NT2/D1 (cell line): Measurements from ENCODE around the gene KLK4.

Experiments used
- DNase-seq: peaks from one replicate; pipeline ENCODE4 v3.0.0-alpha.2; 2011; ENCODE audit warnings: low read depth, low spot score
- H3K27me3 ChIP-seq: 2 replicates; pipeline ENCODE4 v1.6.0; 2011; ENCODE audit warnings: mild to moderate bottlenecking; ENCODE audit not compliant: insufficient read length, insufficient read depth
- H3K36me3 ChIP-seq: 2 replicates; pipeline ENCODE4 v1.6.1; 2011; ENCODE audit warnings: mild to moderate bottlenecking, low read length, mixed read lengths; ENCODE audit not compliant: insufficient read depth, insufficient read length
- H3K4me1 ChIP-seq: 2 replicates; pipeline ENCODE4 v1.5.1; 2011; ENCODE audit not compliant: insufficient read depth, insufficient read length
- H3K4me3 ChIP-seq: 2 replicates; pipeline ENCODE4 v1.5.1; 2011; ENCODE audit warnings: low read depth; ENCODE audit not compliant: insufficient read length
- H3K9ac ChIP-seq: 2 replicates; pipeline ENCODE4 v1.6.0; 2011; ENCODE audit warnings: low read depth; ENCODE audit not compliant: insufficient read length
- H3K9me3 ChIP-seq: 2 replicates; pipeline ENCODE4 v1.5.1; 2011; ENCODE audit warnings: mild to moderate bottlenecking, low read length; ENCODE audit not compliant: insufficient read depth
- SUZ12 ChIP-seq: IDR thresholded peaks from 2 replicates; pipeline ENCODE4 v1.6.1; 2011; ENCODE audit not compliant: insufficient read length, insufficient read depth; ENCODE audit errors: extremely low read depth
- YY1 ChIP-seq: IDR thresholded peaks from 2 replicates; pipeline ENCODE4 v1.6.1; 2011; ENCODE audit not compliant: insufficient read length, insufficient read depth
- ZNF274 ChIP-seq: IDR thresholded peaks from 2 replicates; pipeline ENCODE4 v1.6.1; 2011; ENCODE audit warnings: mild to moderate bottlenecking, low read depth, low read length

The KLK4 gene

GRCh38 chr19:50943074-50943828 lies 32.1 kb upstream of the KLK4 start:
- TF ChIP-seq YY1 = no peak
- TF ChIP-seq SUZ12 = no peak
- TF ChIP-seq ZNF274 = no peak
- Histone ChIP-seq H3K27me3 (no peaks in the 10 kb centered on the region), H3K9me3 (no peaks in the 10 kb centered on the region), H3K36me3 (no peaks in the 10 kb centered on the region), H3K9ac (no peak overlapping the region), H3K4me1 (no peaks in the 10 kb centered on the region), H3K4me3 (no peak overlapping the region)
- no peak for DNase-seq

- Histone ChIP-seq H3K36me3 (no peaks in the 10 kb centered on the region), H3K27me3 (no peaks in the 10 kb centered on the region), H3K4me1 (no peaks in the 10 kb centered on the region), H3K4me3 (no peak overlapping the region), H3K9me3 (no peaks in the 10 kb centered on the region), H3K9ac (no peak overlapping the region)
- TF ChIP-seq SUZ12 (no peak), ZNF274 (no peak), YY1 (no peak)
- DNase-seq = no peak
Measured at GRCh38 chr19:50939596-50939995, 28.4 kb upstream of the KLK4 start.

GRCh38 chr19:50933640-50934039 lies 22.4 kb upstream of the KLK4 start:
- Histone ChIP-seq H3K9ac (no peak overlapping the region), H3K4me3 (no peak overlapping the region), H3K4me1 (no peaks in the 10 kb centered on the region), H3K36me3 (no peaks in the 10 kb centered on the region), H3K9me3 (no peaks in the 10 kb centered on the region), H3K27me3 (no peaks in the 10 kb centered on the region)
- no peak for TF ChIP-seq ZNF274
- no peak for DNase-seq

- Histone ChIP-seq H3K4me3 (no peak overlapping the region), H3K9me3 (no peaks in the 10 kb centered on the region), H3K4me1 (no peaks in the 10 kb centered on the region), H3K27me3 (no peaks in the 10 kb centered on the region), H3K9ac (no peak overlapping the region), H3K36me3 (no peaks in the 10 kb centered on the region)
- DNase-seq = no peak
- no peak for TF ChIP-seq ZNF274
Measured at GRCh38 chr19:50932690-50933083, 21.5 kb upstream of the KLK4 start.

- DNase-seq = no peak
- no peaks in the 10 kb centered on the region for H3K9me3 ChIP-seq
- no peaks in the 10 kb centered on the region for H3K4me1 ChIP-seq
- H3K4me3 ChIP-seq = no peak overlapping the region
- no peaks in the 10 kb centered on the region for H3K36me3 ChIP-seq
- no peak overlapping the region for H3K9ac ChIP-seq
- TF ChIP-seq SUZ12 = no peak
- no peak for TF ChIP-seq ZNF274
- no peak for TF ChIP-seq YY1
- H3K27me3 ChIP-seq = no peaks in the 10 kb centered on the region
Measured at GRCh38 chr19:50932018-50932689, 21.0 kb upstream of the KLK4 start.

- TF ChIP-seq SUZ12 = no peak
- TF ChIP-seq ZNF274 = no peak
- no peak for TF ChIP-seq YY1
- H3K4me3 ChIP-seq = no peak overlapping the region
- H3K9ac ChIP-seq = no peak overlapping the region
- H3K27me3 ChIP-seq = no peaks in the 10 kb centered on the region
- H3K9me3 ChIP-seq = no peaks in the 10 kb centered on the region
- DNase-seq = no peak
- H3K4me1 ChIP-seq = no peaks in the 10 kb centered on the region
- no peaks in the 10 kb centered on the region for H3K36me3 ChIP-seq
Measured at GRCh38 chr19:50931023-50931422, 19.8 kb upstream of the KLK4 start.

- no peak overlapping the region for H3K9ac ChIP-seq
- TF ChIP-seq ZNF274 (no peak), YY1 (no peak), SUZ12 (no peak)
Measured at GRCh38 chr19:50928831-50929230, 17.6 kb upstream of the KLK4 start.

More at GRCh38 chr19:50928831-50929230, 17.6 kb upstream of the KLK4 start:
- no peak for DNase-seq
- H3K9me3 ChIP-seq = no peaks in the 10 kb centered on the region
- no peak overlapping the region for H3K4me3 ChIP-seq
- no peaks in the 10 kb centered on the region for H3K36me3 ChIP-seq
- H3K27me3 ChIP-seq = no peaks in the 10 kb centered on the region
- H3K4me1 ChIP-seq = no peaks in the 10 kb centered on the region
